GM23248 (cell line): Measurements from ENCODE around the gene TMEM132C. TPM values are rescaled to one million over a fixed set of nuclear protein-coding genes. Genes with fewer than 3 reads are reported as not detected.

Source experiments
- DNase-seq: peaks from one replicate; pipeline ENCODE4 v3.0.0-alpha.2; 2015
- H2AFZ ChIP-seq: fragments of 200-600 bp; sonication (generic); 2 replicates; pipeline ENCODE4 v1.6.1; 2016; ENCODE audit warnings: antibody characterized with exemption
- H3F3A ChIP-seq: fragments of 200-600 bp; sonication (generic); 2 replicates; pipeline ENCODE4 v1.6.1; 2016; ENCODE audit warnings: mild to moderate bottlenecking, antibody characterized with exemption, mixed run types; ENCODE audit not compliant: insufficient read depth
- H3K27ac ChIP-seq: fragments of 200-600 bp; sonication (generic); 2 replicates; pipeline ENCODE4 v1.5.1; 2016; ENCODE audit warnings: mild to moderate bottlenecking
- H3K27me3 ChIP-seq: fragments of 200-600 bp; sonication (generic); replicated peaks from 2 replicates; pipeline ENCODE4 v1.6.1; 2016; ENCODE audit warnings: mild to moderate bottlenecking; ENCODE audit not compliant: insufficient read depth
- H3K36me3 ChIP-seq: fragments of 200-600 bp; sonication (generic); 2 replicates; pipeline ENCODE4 v1.6.1; 2016; ENCODE audit warnings: low read depth, mild to moderate bottlenecking
- H3K4me1 ChIP-seq: fragments of 200-600 bp; sonication (generic); 2 replicates; pipeline ENCODE4 v1.6.1; 2016; ENCODE audit warnings: mild to moderate bottlenecking; ENCODE audit not compliant: insufficient read depth
- H3K4me2 ChIP-seq: fragments of 200-600 bp; sonication (generic); one replicate; pipeline ENCODE4 v1.6.1; 2016; ENCODE audit warnings: mild to moderate bottlenecking; ENCODE audit not compliant: unreplicated experiment
- H3K4me3 ChIP-seq: fragments of 200-600 bp; sonication (generic); 2 replicates; pipeline ENCODE4 v1.5.1; 2016; ENCODE audit warnings: mild to moderate bottlenecking
- H3K79me2 ChIP-seq: fragments of 200-600 bp; sonication (generic); 2 replicates; pipeline ENCODE4 v1.6.1; 2016; ENCODE audit warnings: mild to moderate bottlenecking; ENCODE audit not compliant: insufficient read depth
- H3K9ac ChIP-seq: fragments of 200-600 bp; sonication (generic); 2 replicates; pipeline ENCODE4 v1.6.1; 2016; ENCODE audit warnings: mild to moderate bottlenecking
- H3K9me2 ChIP-seq: fragments of 200-600 bp; sonication (generic); 2 replicates; pipeline ENCODE4 v1.6.1; 2016; ENCODE audit warnings: mixed run types, mild to moderate bottlenecking, moderate library complexity; ENCODE audit not compliant: insufficient read depth
- H3K9me3 ChIP-seq: fragments of 200-600 bp; sonication (generic); one replicate; pipeline ENCODE4 v1.6.1; 2017; ENCODE audit warnings: low read depth
- H4K20me1 ChIP-seq: fragments of 200-600 bp; sonication (generic); 2 replicates; pipeline ENCODE4 v1.6.0; 2016; ENCODE audit not compliant: insufficient read depth
- EZH2 ChIP-seq: fragments of 200-600 bp; sonication (generic); IDR thresholded peaks from 2 replicates; pipeline ENCODE4 v1.6.1; 2018; ENCODE audit warnings: antibody characterized with exemption, mild to moderate bottlenecking; ENCODE audit not compliant: insufficient read depth, poor library complexity, severe bottlenecking
- EZH2phosphoT487 ChIP-seq: fragments of 200-600 bp; sonication (generic); IDR thresholded peaks from 2 replicates; pipeline ENCODE4 v1.6.1; 2018; ENCODE audit warnings: antibody characterized with exemption, moderate library complexity, mild to moderate bottlenecking, low read depth; ENCODE audit not compliant: insufficient read depth
- WGBS, 2 experiments: methylation state at CpG; one replicate each; pipeline ENCODE4 v1.1.6; 2015 to 2017; ENCODE audit warnings: low lambda C conversion rate in 2 of 2, low coverage in 1 of 2; ENCODE audit errors: missing lambda C conversion rate in 2 of 2; 5-methylcytosine and 5-hydroxymethylcytosine counted together
- in situ Hi-C: fragments of 300-500 bp; cut with MboI; formaldehyde crosslinking; loops from 2 replicates; pipeline ENCODE4 v1.15.0; 2020
- polyA plus RNA-seq: library from polyadenylated mRNA; unstranded; fragments of >200 nt; fragmentation: Nextera tagmentation; extraction: Ambion mirVana; gene quantifications from 2 replicates; pipeline ENCODE4 v1.2.1, GENCODE V29; 2016
- total RNA-seq: library from RNA; depleted of rRNA; stranded (reverse); fragments of >200 nt; shearing (Covaris generic); gene quantifications from 2 replicates; pipeline ENCODE4 v1.2.3, GENCODE V29; 2014; rRNA removed

Gene TMEM132C
- total RNA-seq (not detected in 2 replicates), polyA plus RNA-seq (not detected in 2 replicates)

GRCh38 chr12:128267131-128267622 lies at the start of gene TMEM132C:
Gene TMEM132C, plus strand, starts transcription at chr12:128267170. Its CDS starts 233 bp downstream, at chr12:128267403.
- H3K4me3 ChIP-seq = no peak within 1 kb of the TSS
- H3K36me3 ChIP-seq = no peaks in the 10 kb centered on the region
- in situ Hi-C loops = no loop called here
- no peaks in the 10 kb centered on the region for H4K20me1 ChIP-seq
- TF ChIP-seq EZH2phosphoT487 = no peak
- H3F3A ChIP-seq = no peaks in the 10 kb centered on the region
- H2AFZ ChIP-seq = no peak within 1 kb of the TSS
- WGBS, 2 experiments = 5 to 6% methylated on average over 31 to 58 of the region's 73 CpGs
- H3K79me2 ChIP-seq = no peaks in the 10 kb centered on the region
- no peak for DNase-seq
- H3K27me3 ChIP-seq = no peaks in the 10 kb centered on the region
- H3K9me3 ChIP-seq = no peaks in the 10 kb centered on the region
- no peaks in the 10 kb centered on the region for H3K4me1 ChIP-seq
- H3K9me2 ChIP-seq = no peaks in the 10 kb centered on the region
- H3K4me2 ChIP-seq = no peak within 1 kb of the TSS
- H3K9ac ChIP-seq = no peak within 1 kb of the TSS
- H3K27ac ChIP-seq = no peak within 1 kb of the TSS

- Histone ChIP-seq H2AFZ (no peak overlapping the region), H3K4me2 (no peak overlapping the region), H3K9ac (no peak overlapping the region), H3K9me3 (no peaks in the 10 kb centered on the region), H3K79me2 (no peaks in the 10 kb centered on the region), H3K9me2 (no peaks in the 10 kb centered on the region), H3K36me3 (no peaks in the 10 kb centered on the region), H3F3A (no peaks in the 10 kb centered on the region), H3K27ac (no peak overlapping the region), H3K4me1 (no peaks in the 10 kb centered on the region), H3K4me3 (no peak overlapping the region), H4K20me1 (no peaks in the 10 kb centered on the region), H3K27me3 (no peaks in the 10 kb centered on the region)
- WGBS, 2 experiments = 18 to 29% methylated on average over 7 of the region's 7 CpGs
- in situ Hi-C loops = no loop called here
- no peak for DNase-seq
- TF ChIP-seq EZH2 (no peak), EZH2phosphoT487 (no peak)
Measured at GRCh38 chr12:128224226-128224625, 42.7 kb upstream of the TMEM132C start.

- H4K20me1 ChIP-seq = no peaks in the 10 kb centered on the region
- H3K27ac ChIP-seq = no peak overlapping the region
- H3K9me3 ChIP-seq = no peaks in the 10 kb centered on the region
- H2AFZ ChIP-seq = no peak overlapping the region
- H3K4me1 ChIP-seq = no peaks in the 10 kb centered on the region
- H3K27me3 ChIP-seq = no peaks in the 10 kb centered on the region
- H3K4me2 ChIP-seq = no peak overlapping the region
- no peak for DNase-seq
- WGBS, 2 experiments = 8 to 12% methylated on average over 6 of the region's 6 CpGs
- no peak overlapping the region for H3K9ac ChIP-seq
- in situ Hi-C loops = no loop called here
- TF ChIP-seq EZH2phosphoT487 (no peak), EZH2 (no peak)
- no peaks in the 10 kb centered on the region for H3K79me2 ChIP-seq
- H3K9me2 ChIP-seq = no peaks in the 10 kb centered on the region
- H3K36me3 ChIP-seq = no peaks in the 10 kb centered on the region
- no peaks in the 10 kb centered on the region for H3F3A ChIP-seq
- no peak overlapping the region for H3K4me3 ChIP-seq
Measured at GRCh38 chr12:128228581-128228980, 38.4 kb upstream of the TMEM132C start.

GRCh38 chr12:128235635-128236417 lies 31.1 kb upstream of the TMEM132C start:
- Histone ChIP-seq H4K20me1 (no peaks in the 10 kb centered on the region), H3K4me1 (no peaks in the 10 kb centered on the region), H3K9ac (no peak overlapping the region), H3K79me2 (no peaks in the 10 kb centered on the region), H3K4me3 (no peak overlapping the region), H3K27ac (no peak overlapping the region), H3K27me3 (no peaks in the 10 kb centered on the region), H3K9me2 (no peaks in the 10 kb centered on the region), H3K4me2 (no peak overlapping the region), H3K9me3 (no peaks in the 10 kb centered on the region), H3K36me3 (no peaks in the 10 kb centered on the region), H3F3A (no peaks in the 10 kb centered on the region), H2AFZ (no peak overlapping the region)
- in situ Hi-C loops = no loop called here
- WGBS, 2 experiments = 29% methylated on average over 6 of the region's 6 CpGs
- no peak for DNase-seq
- TF ChIP-seq EZH2phosphoT487 = no peak
- TF ChIP-seq EZH2 = no peak
